GM13976 (cell line): Measurements from ENCODE around the gene MLF2.

Experiments
- DNase-seq: peaks from one replicate; pipeline ENCODE4 v3.0.0; 2012; ENCODE audit warnings: low spot score
- in situ Hi-C: fragments of 300-500 bp; cut with MboI; formaldehyde crosslinking; loops from one replicate; pipeline ENCODE4 v1.12.0; 2022; ENCODE audit warnings: low sequenced_read_pairs, mixed read lengths, inconsistent platforms; ENCODE audit not compliant: unreplicated experiment
- TF ChIP-seq, protein P1 (sequence below): IDR thresholded peaks from 2 replicates; pipeline ENCODE4 v1.5.1; 2012; ENCODE audit warnings: borderline replicate concordance, mild to moderate bottlenecking; ENCODE audit not compliant: insufficient read depth; ENCODE audit errors: extremely low read depth, missing control alignments, control extremely low read depth

The MLF2 gene

DNA sequence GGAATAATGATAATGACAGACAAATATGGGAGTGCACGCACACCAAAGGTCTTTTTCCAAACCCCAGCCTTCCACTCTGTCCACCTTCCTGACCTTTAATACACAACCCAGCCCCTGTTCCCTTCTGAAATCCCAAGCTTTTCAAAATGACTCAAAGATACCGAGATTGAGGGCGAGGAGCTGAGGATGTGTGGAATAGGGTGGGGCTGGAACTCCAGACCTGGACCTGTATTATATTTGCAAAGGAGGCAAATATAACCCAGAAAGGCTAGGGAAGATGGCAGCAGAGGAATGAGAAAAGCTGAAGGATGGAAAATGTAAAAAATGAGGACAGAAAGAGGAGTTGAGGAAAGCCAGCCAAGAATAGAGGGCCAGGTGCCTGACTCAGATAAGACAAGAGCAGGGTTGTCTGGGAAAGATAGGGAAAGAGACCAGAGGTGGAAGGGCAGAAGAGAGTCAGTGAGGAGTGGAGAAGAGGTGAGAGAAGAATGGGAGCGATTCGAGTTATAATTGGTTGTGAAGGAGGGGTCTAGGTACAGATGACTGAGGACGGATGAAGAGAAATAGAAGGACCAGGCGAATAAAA is 12.2 kb upstream of the MLF2 start:
- in situ Hi-C loops, result no loop called here
- no peak for DNase-seq
- TF ChIP-seq, protein P1, sequence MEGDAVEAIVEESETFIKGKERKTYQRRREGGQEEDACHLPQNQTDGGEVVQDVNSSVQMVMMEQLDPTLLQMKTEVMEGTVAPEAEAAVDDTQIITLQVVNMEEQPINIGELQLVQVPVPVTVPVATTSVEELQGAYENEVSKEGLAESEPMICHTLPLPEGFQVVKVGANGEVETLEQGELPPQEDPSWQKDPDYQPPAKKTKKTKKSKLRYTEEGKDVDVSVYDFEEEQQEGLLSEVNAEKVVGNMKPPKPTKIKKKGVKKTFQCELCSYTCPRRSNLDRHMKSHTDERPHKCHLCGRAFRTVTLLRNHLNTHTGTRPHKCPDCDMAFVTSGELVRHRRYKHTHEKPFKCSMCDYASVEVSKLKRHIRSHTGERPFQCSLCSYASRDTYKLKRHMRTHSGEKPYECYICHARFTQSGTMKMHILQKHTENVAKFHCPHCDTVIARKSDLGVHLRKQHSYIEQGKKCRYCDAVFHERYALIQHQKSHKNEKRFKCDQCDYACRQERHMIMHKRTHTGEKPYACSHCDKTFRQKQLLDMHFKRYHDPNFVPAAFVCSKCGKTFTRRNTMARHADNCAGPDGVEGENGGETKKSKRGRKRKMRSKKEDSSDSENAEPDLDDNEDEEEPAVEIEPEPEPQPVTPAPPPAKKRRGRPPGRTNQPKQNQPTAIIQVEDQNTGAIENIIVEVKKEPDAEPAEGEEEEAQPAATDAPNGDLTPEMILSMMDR, result no peak

DNA sequence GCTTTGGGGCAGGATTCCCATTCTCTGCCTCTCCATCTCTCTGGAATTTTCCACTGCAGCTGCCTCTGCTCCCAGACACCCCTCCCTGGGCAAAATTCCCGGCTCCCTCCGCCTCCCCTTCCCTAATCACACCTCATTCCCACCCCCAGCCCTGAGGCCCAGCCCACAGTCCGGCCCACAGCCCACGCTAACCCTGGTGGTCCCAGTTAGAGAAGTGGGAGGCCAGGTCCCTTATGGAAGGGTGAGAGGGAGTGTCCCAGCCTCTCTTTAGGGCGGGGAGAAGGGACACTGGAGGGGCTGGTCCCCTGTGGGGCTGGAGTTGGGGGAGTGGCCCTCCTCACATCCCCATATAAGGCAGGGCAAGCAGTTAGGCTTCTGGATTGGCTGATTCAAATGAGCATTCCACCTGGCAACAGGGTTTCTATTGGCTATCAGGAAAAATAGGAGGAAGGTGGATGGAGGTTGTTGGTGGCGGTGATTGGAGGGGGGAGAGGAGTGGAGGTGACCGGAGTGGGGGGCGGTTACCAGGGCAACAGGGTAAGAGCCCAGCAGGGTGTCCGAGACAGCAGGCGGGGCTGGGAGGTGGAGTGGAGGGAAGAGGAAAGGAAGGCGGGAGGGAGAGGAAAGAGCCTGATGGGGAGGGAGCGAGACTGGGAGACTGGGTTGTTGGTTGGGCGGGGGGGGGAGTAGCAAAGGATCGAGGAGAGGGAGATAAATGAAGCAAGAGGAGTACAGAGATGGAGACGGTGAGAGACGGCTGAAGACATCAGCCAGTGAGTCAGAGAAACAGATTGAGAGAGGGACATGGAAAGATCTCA is 11.3 kb upstream of the MLF2 start:
- in situ Hi-C loops, result no loop called here
- TF ChIP-seq, protein P1, result no peak
- DNase-seq, result peak; percentile 97

DNA sequence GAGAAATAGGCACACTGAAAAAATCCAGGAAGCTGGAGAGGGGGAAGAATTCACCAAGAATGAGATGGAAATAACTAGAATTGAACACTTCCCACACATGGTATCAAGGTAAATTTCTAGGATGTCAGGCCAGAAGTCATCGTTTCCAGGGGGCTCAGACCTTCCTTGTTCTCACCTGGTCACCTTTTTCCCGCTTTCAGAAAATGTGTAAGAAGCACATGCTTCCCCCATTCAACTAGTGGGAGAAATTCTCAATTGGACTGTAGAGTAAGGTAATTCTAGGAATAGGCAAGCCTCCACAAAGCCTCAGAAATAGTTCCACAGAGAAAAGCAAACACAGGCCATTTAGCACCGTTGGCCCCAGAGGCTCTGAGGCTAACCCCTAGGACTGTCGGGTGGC is 10.4 kb upstream of the MLF2 start:
- in situ Hi-C loops, result no loop called here
- no peak for DNase-seq
- TF ChIP-seq, protein P1, result no peak

DNA sequence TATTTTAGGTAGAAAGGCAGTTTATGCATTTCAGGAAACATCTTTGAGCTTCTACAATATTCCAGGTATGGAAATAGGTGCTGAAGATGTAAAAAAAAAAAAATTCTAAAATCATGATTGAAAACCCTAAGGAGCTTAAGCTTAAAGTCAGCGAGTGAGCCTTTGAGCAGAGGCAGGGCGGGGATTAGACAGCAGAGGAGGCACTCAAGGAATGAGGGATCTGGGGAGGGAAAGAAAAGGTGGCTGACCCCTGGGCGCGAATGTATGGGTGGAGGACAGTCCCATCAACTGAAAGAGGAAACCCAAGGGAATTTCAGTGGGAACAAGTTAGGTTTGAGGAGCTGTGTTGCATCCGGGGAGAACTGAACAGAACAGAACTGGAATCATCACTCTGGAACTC is 6.8 kb upstream of the MLF2 start:
- in situ Hi-C loops, result loop anchor here (10.0 kb wide), 1 partner anchor 65 kb away; the partner anchor contains the start of genes GPR162 and P3H3
- no peak for DNase-seq
- TF ChIP-seq, protein P1, result no peak

DNA sequence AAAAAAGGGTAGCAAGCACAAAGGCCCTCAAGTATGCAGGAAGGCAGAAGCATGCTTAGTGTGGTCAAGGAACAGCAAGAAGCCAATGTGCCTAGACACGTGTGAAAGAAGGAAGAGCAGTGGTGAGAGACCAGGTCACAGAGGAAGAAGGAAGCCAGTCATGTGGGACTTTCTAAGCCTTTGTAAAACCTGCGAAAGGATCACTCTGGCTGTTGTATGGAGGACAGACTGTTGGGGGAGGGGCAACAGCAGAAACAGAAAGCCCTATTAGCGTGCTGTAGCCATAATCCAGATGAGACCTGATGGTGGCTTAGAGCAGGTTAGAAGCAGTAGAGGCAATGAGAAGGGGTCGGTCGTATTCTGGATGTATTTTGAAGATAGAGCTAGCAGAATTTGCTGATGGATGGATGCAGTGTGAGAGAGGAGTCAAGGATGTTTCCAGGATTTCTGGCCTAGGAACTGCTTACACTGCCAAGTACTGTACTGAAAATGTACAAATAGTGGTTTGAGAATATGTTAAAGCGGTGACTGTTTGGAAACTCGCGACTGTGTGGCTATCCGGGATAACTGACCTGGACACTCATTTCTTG is 5.7 kb upstream of the MLF2 start:
- DNase-seq, result no peak
- TF ChIP-seq, protein P1, result no peak

DNA sequence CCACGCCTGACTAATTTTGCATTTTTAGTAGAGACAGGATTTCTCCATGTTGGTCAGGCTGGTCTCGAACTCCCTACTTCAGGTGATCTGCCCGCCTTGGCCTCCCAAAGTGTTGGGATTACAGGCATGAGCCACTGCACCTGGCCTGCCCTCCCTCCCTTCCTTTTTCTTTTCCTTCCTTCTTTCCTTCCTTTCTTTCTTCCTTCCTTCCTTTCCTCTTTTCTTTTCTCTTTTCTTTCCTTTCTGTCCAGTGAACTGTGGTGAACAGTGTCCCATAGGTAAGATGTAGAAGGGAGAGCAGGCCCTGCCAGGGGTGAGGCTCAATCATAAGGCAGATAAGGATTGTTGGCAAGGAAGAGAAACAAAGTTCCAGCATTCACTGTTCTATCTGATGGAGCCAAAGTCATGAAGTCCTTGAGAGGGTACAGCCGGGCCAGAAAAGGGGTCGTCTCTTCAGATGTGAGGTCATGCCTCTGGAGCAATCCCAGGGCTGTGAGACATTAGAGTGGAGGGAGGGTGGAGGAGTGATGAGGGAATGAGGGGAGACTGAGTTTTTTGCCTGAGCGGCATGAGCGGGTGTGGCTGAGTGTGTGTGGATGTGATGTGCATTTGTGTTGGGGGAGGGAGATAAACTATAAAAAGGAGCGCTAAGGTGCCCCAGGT is 4.2 kb upstream of the MLF2 start:
- TF ChIP-seq, protein P1, result no peak
- DNase-seq, result no peak
- in situ Hi-C loops, result loop anchor here (10.0 kb wide), 1 partner anchor 68 kb away; the partner anchor contains the start of genes GPR162 and P3H3

More for the DNA sequence above, 5.7 kb upstream of the MLF2 start:
- in situ Hi-C loops, result loop anchor here (10.0 kb wide), 1 partner anchor 66 kb away; the partner anchor contains the start of genes GPR162 and P3H3
